ENCODE results near the gene OBSL1. TPM values are rescaled to one million over a fixed set of nuclear protein-coding genes. Genes with fewer than 3 reads are reported as not detected.

Gene OBSL1
- total RNA-seq, 4 donors from 2014 or later = 53.2 to 146 (median 113) TPM

- intact Hi-C loops (cut with DNase I; ENCODE audit: low total_unique reads) = no loop called here
- DNase-seq = no peak
- Histone ChIP-seq H3K4me3 (no peak overlapping the region), H3K27me3 (no peaks in the 10 kb centered on the region), H3K9me3 (no peaks in the 10 kb centered on the region), H3K4me1 (peaks cover 0 to 5% of the 10 kb centered on the region in 2 donors), H3K27ac (no peak overlapping the region), H3K36me3 (no peaks in the 10 kb centered on the region)
- TF ChIP-seq CTCF (IDR thresholded peaks at IDR 0.05) (no peak), POLR2A (IDR thresholded peaks at IDR 0.05) (no peak)
Observed at GRCh38 chr2:219538956-219539788, 32.2 kb downstream of the OBSL1 start.

- H3K4me3 ChIP-seq = no peak overlapping the region
- H3K9me3 ChIP-seq = no peaks in the 10 kb centered on the region
- intact Hi-C loops (cut with DNase I; ENCODE audit: low total_unique reads) = no loop called here
- H3K27ac ChIP-seq = no peak overlapping the region
- no peak for DNase-seq
- TF ChIP-seq POLR2A (IDR thresholded peaks at IDR 0.05) (no peak), CTCF (IDR thresholded peaks at IDR 0.05) (no peak)
- H3K36me3 ChIP-seq = no peaks in the 10 kb centered on the region
- H3K4me1 ChIP-seq = peaks cover 0 to 5% of the 10 kb centered on the region in 2 donors
- H3K27me3 ChIP-seq = no peaks in the 10 kb centered on the region
Observed at GRCh38 chr2:219538504-219538951, 32.8 kb downstream of the OBSL1 start.

- Histone ChIP-seq H3K36me3 (no peaks in the 10 kb centered on the region), H3K4me3 (no peak overlapping the region), H3K4me1 (peaks cover 0 to 5% of the 10 kb centered on the region in 2 donors), H3K27me3 (no peaks in the 10 kb centered on the region), H3K9me3 (no peaks in the 10 kb centered on the region), H3K27ac (no peak overlapping the region)
- TF ChIP-seq CTCF (IDR thresholded peaks at IDR 0.05) (no peak), POLR2A (IDR thresholded peaks at IDR 0.05) (no peak)
- intact Hi-C loops (cut with DNase I; ENCODE audit: low total_unique reads) = no loop called here
- DNase-seq = no peak
Observed at GRCh38 chr2:219537657-219538488, 33.5 kb downstream of the OBSL1 start.

- Histone ChIP-seq H3K36me3 (no peaks in the 10 kb centered on the region), H3K9me3 (no peaks in the 10 kb centered on the region), H3K27ac (no peak overlapping the region), H3K4me3 (no peak overlapping the region), H3K4me1 (peaks cover 0 to 5% of the 10 kb centered on the region in 2 donors), H3K27me3 (no peaks in the 10 kb centered on the region)
- no peak for DNase-seq
- intact Hi-C loops (cut with DNase I; ENCODE audit: low total_unique reads) = no loop called here
- no peak for TF ChIP-seq CTCF (IDR thresholded peaks at IDR 0.05)
- no peak for TF ChIP-seq POLR2A (IDR thresholded peaks at IDR 0.05)
Observed at GRCh38 chr2:219536967-219537366, 34.4 kb downstream of the OBSL1 start.

- no peak for TF ChIP-seq POLR2A (IDR thresholded peaks at IDR 0.05)
- no peak for TF ChIP-seq CTCF (IDR thresholded peaks at IDR 0.05)
- Histone ChIP-seq H3K4me1 (peaks cover 0 to under 1% of the 10 kb centered on the region in 2 donors), H3K9me3 (no peaks in the 10 kb centered on the region), H3K27ac (no peak overlapping the region), H3K27me3 (no peaks in the 10 kb centered on the region), H3K4me3 (no peak overlapping the region), H3K36me3 (no peaks in the 10 kb centered on the region)
- DNase-seq = no peak
- intact Hi-C loops (cut with DNase I; ENCODE audit: low total_unique reads) = no loop called here
Observed at GRCh38 chr2:219536425-219536824, 34.9 kb downstream of the OBSL1 start.
